HEK293 (cell line): ENCODE measurements around the gene LMNTD2.

Source experiments
- EGR2 ChIP-seq: fragments of 450-650 bp; formaldehyde crosslinking; IDR thresholded peaks from 2 replicates; pipeline ENCODE4 v1.5.1; 2016; ENCODE audit warnings: low read depth, missing biosample characterization, missing genetic modification characterization
- HIC1 ChIP-seq: fragments of 450-650 bp; formaldehyde crosslinking; IDR thresholded peaks from 2 replicates; pipeline ENCODE4 v1.5.1; 2016; ENCODE audit warnings: missing biosample characterization, missing genetic modification characterization
- KLF10 ChIP-seq: fragments of 450-650 bp; IDR thresholded peaks from 2 replicates; pipeline ENCODE4 v1.5.1; 2018; ENCODE audit warnings: missing biosample characterization, mild to moderate bottlenecking, missing genetic modification characterization
- KLF8 ChIP-seq: fragments of 450-650 bp; formaldehyde crosslinking; IDR thresholded peaks from 2 replicates; pipeline ENCODE4 v1.5.1; 2016; ENCODE audit warnings: missing biosample characterization, missing genetic modification characterization
- RBAK ChIP-seq: fragments of 450-650 bp; formaldehyde crosslinking; IDR thresholded peaks from 2 replicates; pipeline ENCODE4 v1.5.1; 2016; ENCODE audit warnings: missing biosample characterization, missing genetic modification characterization
- REPIN1 ChIP-seq: fragments of 450-650 bp; formaldehyde crosslinking; IDR thresholded peaks from 2 replicates; pipeline ENCODE4 v1.5.1; 2017; ENCODE audit warnings: missing biosample characterization, missing genetic modification characterization, low read depth
- ZBTB1 ChIP-seq: fragments of 450-650 bp; formaldehyde crosslinking; IDR thresholded peaks from 2 replicates; pipeline ENCODE4 v1.5.1; 2016; ENCODE audit warnings: missing biosample characterization, missing genetic modification characterization
- ZBTB26 ChIP-seq: fragments of 450-650 bp; formaldehyde crosslinking; optimal IDR thresholded peaks from 2 replicates; pipeline ENCODE3; 2016; ENCODE audit warnings: missing biosample characterization, mild to moderate bottlenecking, missing genetic modification characterization
- ZBTB49 ChIP-seq: fragments of 450-650 bp; formaldehyde crosslinking; IDR thresholded peaks from 2 replicates; pipeline ENCODE4 v1.5.1; 2016; ENCODE audit warnings: missing biosample characterization, missing genetic modification characterization, low read depth
- ZBTB8A ChIP-seq: fragments of 450-650 bp; formaldehyde crosslinking; IDR thresholded peaks from 2 replicates; pipeline ENCODE4 v1.5.1; 2016; ENCODE audit warnings: missing biosample characterization, missing genetic modification characterization
- ZFP3 ChIP-seq: fragments of 450-650 bp; formaldehyde crosslinking; IDR thresholded peaks from 2 replicates; pipeline ENCODE4 v1.5.1; 2016; ENCODE audit warnings: low read depth, missing biosample characterization, missing genetic modification characterization
- ZFP41 ChIP-seq: fragments of 450-650 bp; formaldehyde crosslinking; IDR thresholded peaks from 2 replicates; pipeline ENCODE4 v1.5.1; 2016; ENCODE audit warnings: missing biosample characterization, missing genetic modification characterization, borderline replicate concordance
- ZNF10 ChIP-seq: fragments of 450-650 bp; formaldehyde crosslinking; IDR thresholded peaks from 2 replicates; pipeline ENCODE4 v1.5.1; 2017; ENCODE audit warnings: missing biosample characterization, missing genetic modification characterization
- ZNF146 ChIP-seq: fragments of 450-650 bp; formaldehyde crosslinking; IDR thresholded peaks from 2 replicates; pipeline ENCODE4 v1.5.1; 2016; ENCODE audit warnings: missing biosample characterization, missing genetic modification characterization
- ZNF148 ChIP-seq: fragments of 450-650 bp; formaldehyde crosslinking; IDR thresholded peaks from 2 replicates; pipeline ENCODE4 v1.5.0; 2017; ENCODE audit warnings: missing biosample characterization, missing genetic modification characterization, borderline replicate concordance
- ZNF175 ChIP-seq: fragments of 450-650 bp; formaldehyde crosslinking; IDR thresholded peaks from 2 replicates; pipeline ENCODE4 v1.5.1; 2016; ENCODE audit warnings: missing biosample characterization, missing genetic modification characterization
- ZNF248 ChIP-seq: fragments of 450-650 bp; formaldehyde crosslinking; IDR thresholded peaks from 2 replicates; pipeline ENCODE4 v1.5.1; 2017; ENCODE audit warnings: missing biosample characterization, missing genetic modification characterization
- ZNF366 ChIP-seq: fragments of 450-650 bp; formaldehyde crosslinking; conservative IDR thresholded peaks from 2 replicates; pipeline ENCODE4 v1.5.1; 2016; ENCODE audit warnings: missing biosample characterization, missing genetic modification characterization
- ZNF391 ChIP-seq: fragments of 450-650 bp; formaldehyde crosslinking; IDR thresholded peaks from 2 replicates; pipeline ENCODE4 v1.5.1; 2016; ENCODE audit warnings: low read depth, missing biosample characterization, missing genetic modification characterization, borderline replicate concordance
- ZNF544 ChIP-seq: fragments of 450-650 bp; formaldehyde crosslinking; IDR thresholded peaks from 2 replicates; pipeline ENCODE4 v1.5.0; 2017; ENCODE audit warnings: missing biosample characterization, missing genetic modification characterization
- ZNF548 ChIP-seq: fragments of 450-650 bp; formaldehyde crosslinking; IDR thresholded peaks from 2 replicates; pipeline ENCODE4 v1.5.1; 2016; ENCODE audit warnings: missing biosample characterization, missing genetic modification characterization
- ZNF704 ChIP-seq: fragments of 450-650 bp; formaldehyde crosslinking; IDR thresholded peaks from 2 replicates; pipeline ENCODE4 v1.5.1; 2016; ENCODE audit warnings: missing biosample characterization, missing genetic modification characterization
- ZNF776 ChIP-seq: fragments of 450-650 bp; formaldehyde crosslinking; IDR thresholded peaks from 2 replicates; pipeline ENCODE4 v1.5.0; 2017; ENCODE audit warnings: missing biosample characterization, missing genetic modification characterization, borderline replicate concordance
- ZNF785 ChIP-seq: fragments of 450-650 bp; formaldehyde crosslinking; IDR thresholded peaks from 2 replicates; pipeline ENCODE4 v1.5.1; 2016; ENCODE audit warnings: missing biosample characterization, missing genetic modification characterization
- ZNF830 ChIP-seq: fragments of 450-650 bp; IDR thresholded peaks from 2 replicates; pipeline ENCODE4 v1.5.0; 2018; ENCODE audit warnings: missing biosample characterization, missing genetic modification characterization, low read depth, mild to moderate bottlenecking, moderate library complexity
- TF ChIP-seq, protein P1 (sequence below): fragments of 450-650 bp; formaldehyde crosslinking; IDR thresholded peaks from 2 replicates; pipeline ENCODE4 v1.5.1; 2016; ENCODE audit warnings: missing biosample characterization, missing genetic modification characterization
- TF ChIP-seq, protein P2 (sequence below): fragments of 450-650 bp; formaldehyde crosslinking; IDR thresholded peaks from 2 replicates; pipeline ENCODE4 v1.5.1; 2016; ENCODE audit warnings: missing biosample characterization, missing genetic modification characterization

The LMNTD2 gene

DNA sequence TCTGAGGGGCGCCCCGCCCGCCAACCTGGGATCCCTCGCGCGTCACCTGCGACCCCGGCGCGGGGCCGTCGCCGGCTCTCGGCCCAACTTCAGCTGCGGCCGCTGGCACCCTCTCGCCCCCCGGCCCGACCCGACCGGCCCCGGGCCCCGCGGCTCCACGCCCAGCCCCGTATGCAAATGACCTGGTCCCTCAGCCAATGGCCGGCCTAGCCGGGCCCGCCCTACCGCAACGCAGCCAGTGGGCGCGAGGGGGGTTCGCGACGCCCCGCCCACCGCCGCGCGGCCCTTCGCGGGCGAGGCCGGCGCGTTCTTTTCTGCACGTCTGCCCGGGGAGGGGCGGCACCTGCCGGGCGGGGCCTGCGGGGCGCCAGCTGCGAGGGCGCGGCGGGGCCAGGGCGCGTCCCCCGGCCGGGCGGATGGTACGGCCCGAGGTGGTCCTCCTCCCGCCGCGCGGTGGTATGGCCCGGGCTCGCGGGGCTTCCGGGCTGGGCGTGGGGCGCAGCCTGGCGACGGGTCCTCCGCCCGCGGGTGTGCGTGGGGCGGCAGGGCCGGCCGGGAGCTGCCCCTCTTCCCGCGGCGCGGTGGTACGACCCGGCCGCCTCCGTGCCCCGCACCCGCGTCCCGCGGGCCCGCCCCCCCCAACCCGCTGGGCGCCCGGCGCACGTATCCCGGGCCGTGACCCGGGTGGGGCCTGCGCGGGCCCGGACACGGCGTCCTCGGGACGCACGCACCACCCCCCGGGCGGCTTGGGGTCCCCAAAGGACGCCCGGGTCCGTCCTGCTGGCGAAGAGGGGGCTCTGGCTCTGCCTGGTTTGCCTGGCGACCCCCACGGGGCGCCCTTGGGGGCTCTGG, 8.0 kb upstream of the LMNTD2 start (continued):
- TF ChIP-seq ZBTB1 (tag by site-specific recombination) (no peak), ZBTB8A (0 out of 2 replicates have a peak, but pooled peaks have one; percentile 13), ZNF391 (tag by site-specific recombination) (no peak), ZFP41 (tag by site-specific recombination) (no peak), ZNF548 (no peak), ZNF544 (tag by site-specific recombination) (no peak), ZBTB49 (no peak), ZFP3 (tag by site-specific recombination) (no peak), HIC1 (tag by site-specific recombination) (no peak), ZBTB26 (tag by site-specific recombination) (peak; percentile 10), KLF10 (peak; percentile 51; the same call in 1 of the 2 replicates), EGR2 (no peak), ZNF785 (tag by site-specific recombination) (no peak), ZNF10 (tag by site-specific recombination) (no peak), ZNF830 (tag by site-specific recombination) (no peak), ZNF146 (tag by site-specific recombination) (no peak), ZNF366 (no peak), ZNF776 (no peak), REPIN1 (no peak), ZNF248 (tag by site-specific recombination) (no peak), RBAK (tag by site-specific recombination) (no peak), KLF8 (tag by site-specific recombination) (no peak), ZNF704 (tag by site-specific recombination) (no peak), ZNF148 (tag by site-specific recombination) (no peak), ZNF175 (no peak)
- TF ChIP-seq, protein P1, sequence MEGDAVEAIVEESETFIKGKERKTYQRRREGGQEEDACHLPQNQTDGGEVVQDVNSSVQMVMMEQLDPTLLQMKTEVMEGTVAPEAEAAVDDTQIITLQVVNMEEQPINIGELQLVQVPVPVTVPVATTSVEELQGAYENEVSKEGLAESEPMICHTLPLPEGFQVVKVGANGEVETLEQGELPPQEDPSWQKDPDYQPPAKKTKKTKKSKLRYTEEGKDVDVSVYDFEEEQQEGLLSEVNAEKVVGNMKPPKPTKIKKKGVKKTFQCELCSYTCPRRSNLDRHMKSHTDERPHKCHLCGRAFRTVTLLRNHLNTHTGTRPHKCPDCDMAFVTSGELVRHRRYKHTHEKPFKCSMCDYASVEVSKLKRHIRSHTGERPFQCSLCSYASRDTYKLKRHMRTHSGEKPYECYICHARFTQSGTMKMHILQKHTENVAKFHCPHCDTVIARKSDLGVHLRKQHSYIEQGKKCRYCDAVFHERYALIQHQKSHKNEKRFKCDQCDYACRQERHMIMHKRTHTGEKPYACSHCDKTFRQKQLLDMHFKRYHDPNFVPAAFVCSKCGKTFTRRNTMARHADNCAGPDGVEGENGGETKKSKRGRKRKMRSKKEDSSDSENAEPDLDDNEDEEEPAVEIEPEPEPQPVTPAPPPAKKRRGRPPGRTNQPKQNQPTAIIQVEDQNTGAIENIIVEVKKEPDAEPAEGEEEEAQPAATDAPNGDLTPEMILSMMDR (tag by site-specific recombination) = no peak
- TF ChIP-seq, protein P2, sequence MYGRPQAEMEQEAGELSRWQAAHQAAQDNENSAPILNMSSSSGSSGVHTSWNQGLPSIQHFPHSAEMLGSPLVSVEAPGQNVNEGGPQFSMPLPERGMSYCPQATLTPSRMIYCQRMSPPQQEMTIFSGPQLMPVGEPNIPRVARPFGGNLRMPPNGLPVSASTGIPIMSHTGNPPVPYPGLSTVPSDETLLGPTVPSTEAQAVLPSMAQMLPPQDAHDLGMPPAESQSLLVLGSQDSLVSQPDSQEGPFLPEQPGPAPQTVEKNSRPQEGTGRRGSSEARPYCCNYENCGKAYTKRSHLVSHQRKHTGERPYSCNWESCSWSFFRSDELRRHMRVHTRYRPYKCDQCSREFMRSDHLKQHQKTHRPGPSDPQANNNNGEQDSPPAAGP (tag by site-specific recombination) = no peak
